ENCODE measurements around the gene BCL7C. TPM values are rescaled to one million over a fixed set of nuclear protein-coding genes. Genes with fewer than 3 reads are reported as not detected.
A peak's percentile ranks its signal among the peaks of the same experiment; 100 is the strongest.

BCL7C gene
- total and polyA plus RNA-seq, 2 of the 13 experiments (the other 11 are each of a cell fraction or from before 2014, with no cell fraction given): 17.7 to 33.8 TPM

DNA sequence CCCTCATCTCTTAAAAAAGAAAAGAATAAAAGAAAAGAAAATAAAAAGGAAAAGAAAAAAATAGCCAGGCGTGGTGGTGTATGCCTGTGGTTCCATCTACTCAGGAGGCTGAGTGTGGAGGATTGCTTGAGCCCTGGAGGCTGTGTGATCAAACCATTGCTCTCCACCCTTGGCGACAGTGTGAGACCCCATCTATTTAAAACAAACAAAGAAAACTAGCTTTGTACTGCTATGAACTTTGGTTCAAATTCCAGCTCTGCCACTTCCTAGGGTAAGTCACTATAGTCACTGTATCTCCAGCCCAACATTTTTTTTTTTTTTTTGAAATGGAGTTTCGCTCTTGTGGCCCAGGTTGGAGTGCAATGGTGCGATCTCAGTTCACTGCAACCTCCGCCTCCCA lies 6.7 kb upstream of the BCL7C start (continued):
- TF ChIP-seq, protein P1, sequence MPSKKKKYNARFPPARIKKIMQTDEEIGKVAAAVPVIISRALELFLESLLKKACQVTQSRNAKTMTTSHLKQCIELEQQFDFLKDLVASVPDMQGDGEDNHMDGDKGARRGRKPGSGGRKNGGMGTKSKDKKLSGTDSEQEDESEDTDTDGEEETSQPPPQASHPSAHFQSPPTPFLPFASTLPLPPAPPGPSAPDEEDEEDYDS (CRISPR knock-in tag; IDR thresholded peaks at IDR 0.05): no peak
- TF ChIP-seq HNF4A (CRISPR knock-in tag; IDR thresholded peaks at IDR 0.05) (peak; percentile 53), RARG (CRISPR knock-in tag; IDR thresholded peaks at IDR 0.05; ENCODE audit: low read depth) (no peak), BORCS8-MEF2B (CRISPR knock-in tag; IDR thresholded peaks at IDR 0.05) (no peak), GTF2F1 (IDR thresholded peaks at IDR 0.05; ENCODE audit: low read length) (no peak), ETV6 (CRISPR knock-in tag; conservative IDR thresholded peaks at IDR 0.05) (no peak), ZNF646 (CRISPR knock-in tag; IDR thresholded peaks at IDR 0.05) (no peak), CBX2 (IDR thresholded peaks at IDR 0.05; ENCODE audit: low read depth, low read length) (no peak), CBX2 (CRISPR knock-in tag; IDR thresholded peaks at IDR 0.05; ENCODE audit: low read depth) (no peak), ZMYM3 (CRISPR knock-in tag; IDR thresholded peaks at IDR 0.05) (peak; percentile 85), CBX1 (IDR thresholded peaks at IDR 0.05; ENCODE audit: low read depth) (no peak), ZFP36L2 (CRISPR knock-in tag; IDR thresholded peaks at IDR 0.05) (no peak), TFE3 (CRISPR knock-in tag; IDR thresholded peaks at IDR 0.05) (no peak), ZMYM4 (CRISPR knock-in tag; IDR thresholded peaks at IDR 0.05) (no peak), ZNF317 (CRISPR knock-in tag; IDR thresholded peaks at IDR 0.05) (0 out of 2 replicates have a peak, but pooled peaks have one; percentile 36)
- TF ChIP-seq, protein P2, sequence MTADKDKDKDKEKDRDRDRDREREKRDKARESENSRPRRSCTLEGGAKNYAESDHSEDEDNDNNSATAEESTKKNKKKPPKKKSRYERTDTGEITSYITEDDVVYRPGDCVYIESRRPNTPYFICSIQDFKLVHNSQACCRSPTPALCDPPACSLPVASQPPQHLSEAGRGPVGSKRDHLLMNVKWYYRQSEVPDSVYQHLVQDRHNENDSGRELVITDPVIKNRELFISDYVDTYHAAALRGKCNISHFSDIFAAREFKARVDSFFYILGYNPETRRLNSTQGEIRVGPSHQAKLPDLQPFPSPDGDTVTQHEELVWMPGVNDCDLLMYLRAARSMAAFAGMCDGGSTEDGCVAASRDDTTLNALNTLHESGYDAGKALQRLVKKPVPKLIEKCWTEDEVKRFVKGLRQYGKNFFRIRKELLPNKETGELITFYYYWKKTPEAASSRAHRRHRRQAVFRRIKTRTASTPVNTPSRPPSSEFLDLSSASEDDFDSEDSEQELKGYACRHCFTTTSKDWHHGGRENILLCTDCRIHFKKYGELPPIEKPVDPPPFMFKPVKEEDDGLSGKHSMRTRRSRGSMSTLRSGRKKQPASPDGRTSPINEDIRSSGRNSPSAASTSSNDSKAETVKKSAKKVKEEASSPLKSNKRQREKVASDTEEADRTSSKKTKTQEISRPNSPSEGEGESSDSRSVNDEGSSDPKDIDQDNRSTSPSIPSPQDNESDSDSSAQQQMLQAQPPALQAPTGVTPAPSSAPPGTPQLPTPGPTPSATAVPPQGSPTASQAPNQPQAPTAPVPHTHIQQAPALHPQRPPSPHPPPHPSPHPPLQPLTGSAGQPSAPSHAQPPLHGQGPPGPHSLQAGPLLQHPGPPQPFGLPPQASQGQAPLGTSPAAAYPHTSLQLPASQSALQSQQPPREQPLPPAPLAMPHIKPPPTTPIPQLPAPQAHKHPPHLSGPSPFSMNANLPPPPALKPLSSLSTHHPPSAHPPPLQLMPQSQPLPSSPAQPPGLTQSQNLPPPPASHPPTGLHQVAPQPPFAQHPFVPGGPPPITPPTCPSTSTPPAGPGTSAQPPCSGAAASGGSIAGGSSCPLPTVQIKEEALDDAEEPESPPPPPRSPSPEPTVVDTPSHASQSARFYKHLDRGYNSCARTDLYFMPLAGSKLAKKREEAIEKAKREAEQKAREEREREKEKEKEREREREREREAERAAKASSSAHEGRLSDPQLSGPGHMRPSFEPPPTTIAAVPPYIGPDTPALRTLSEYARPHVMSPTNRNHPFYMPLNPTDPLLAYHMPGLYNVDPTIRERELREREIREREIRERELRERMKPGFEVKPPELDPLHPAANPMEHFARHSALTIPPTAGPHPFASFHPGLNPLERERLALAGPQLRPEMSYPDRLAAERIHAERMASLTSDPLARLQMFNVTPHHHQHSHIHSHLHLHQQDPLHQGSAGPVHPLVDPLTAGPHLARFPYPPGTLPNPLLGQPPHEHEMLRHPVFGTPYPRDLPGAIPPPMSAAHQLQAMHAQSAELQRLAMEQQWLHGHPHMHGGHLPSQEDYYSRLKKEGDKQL (CRISPR knock-in tag; IDR thresholded peaks at IDR 0.05; ENCODE audit: low read depth): no peak

All from HepG2 (cell line).